Sigmoid colon (tissue), 7 donors: Measurements from ENCODE around the gene NLGN4Y. TPM values are rescaled to one million over a fixed set of nuclear protein-coding genes. Genes with fewer than 3 reads are reported as not detected.

Experiments
- DNase-seq: peaks from one replicate; pipeline ENCODE4 v3.0.0-alpha.2; 2019
- H3K27ac ChIP-seq, 4 donors: fragments of 200-600 bp; sonication (generic); one replicate each; pipeline ENCODE4 v1.5.1; 2016 to 2019; ENCODE audit warnings: mild to moderate bottlenecking in 1 of 4
- H3K27me3 ChIP-seq, 3 donors: fragments of 200-600 bp; sonication (generic); one replicate each; pipeline ENCODE4 v1.5.1; 2019; ENCODE audit warnings: mild to moderate bottlenecking in 1 of 3
- H3K36me3 ChIP-seq, 4 donors: fragments of 200-600 bp; sonication (generic); one replicate each; pipeline ENCODE4 v1.5.1; 2016 to 2019
- H3K4me1 ChIP-seq, 4 donors: fragments of 200-600 bp; sonication (generic); one replicate each; pipeline ENCODE4 v1.5.1; 2017 to 2019
- H3K4me3 ChIP-seq, 4 donors: fragments of 200-600 bp; sonication (generic); one replicate each; pipeline ENCODE4 v1.5.1; 2017 to 2019; ENCODE audit warnings: mild to moderate bottlenecking in 2 of 4, moderate library complexity in 1 of 4
- H3K9me3 ChIP-seq, 4 donors: fragments of 200-600 bp in 3 of 4; sonication (generic) in 3 of 4; one replicate each; pipeline versions ENCODE4 v1.5.1 to v1.6.1; 2013 to 2019
- CTCF ChIP-seq, 4 experiments: fragments of 450-650 bp in 3 of 4; fragments of 200-600 bp in 1 of 4; IDR thresholded peaks; one replicate each; pipeline ENCODE4 v1.5.1; 2016 to 2019; ENCODE audit warnings: antibody characterized with exemption in 4 of 4, mild to moderate bottlenecking in 3 of 4, moderate library complexity in 2 of 4
- EP300 ChIP-seq, 4 donors: sonication (generic); formaldehyde crosslinking; IDR thresholded peaks; one replicate each; pipeline ENCODE4 v1.6.1; 2017; ENCODE audit warnings: antibody characterized with exemption in 4 of 4
- POLR2A ChIP-seq, 2 donors: fragments of 450-650 bp; IDR thresholded peaks; one replicate each; pipeline ENCODE4 v1.6.1; 2016; ENCODE audit warnings: antibody characterized with exemption in 2 of 2, mild to moderate bottlenecking in 2 of 2, moderate library complexity in 2 of 2
- POLR2AphosphoS5 ChIP-seq, 4 donors: sonication (generic); formaldehyde crosslinking; IDR thresholded peaks; one replicate each; pipeline ENCODE4 v1.6.1; 2017; ENCODE audit warnings: antibody characterized with exemption in 4 of 4
- WGBS, 2 donors: extraction: QIAGEN DNeasy Blood & Tissue Kit; methylation state at CpG; one replicate each; pipeline ENCODE4 v1.1.7; 2013; 5-methylcytosine and 5-hydroxymethylcytosine counted together
- intact Hi-C: fragments of 100-400 bp; cut with DNase I; formaldehyde crosslinking; loops from one replicate; pipeline ENCODE4 v1.15.1; 2023
- polyA plus RNA-seq, 3 donors: library from polyadenylated mRNA; stranded (reverse); fragments of 200-250 nt; gene quantifications; one replicate each; pipeline ENCODE4 v1.2.3, GENCODE V29; 2013
- total RNA-seq, 4 donors: library from RNA; depleted of rRNA; stranded (reverse); fragments of >200 nt; gene quantifications; one replicate each; pipeline ENCODE4 v1.1.0, GENCODE V29; 2016
- donor health status: healthy with polysubstance abuse.
- donor health status: Bipolar disorder and iron deficiency.
- donor health status: healthy.

Gene NLGN4Y
- 10 to 100 TPM in 2 of 4 donors, under 1 TPM in 1, not detected in 1; under 0.01 to 46.8 (median 20.3) TPM for total RNA-seq
- 1 to 10 TPM in 1 of 3 donors, not detected in 2; 1.7 TPM for polyA plus RNA-seq

DNA sequence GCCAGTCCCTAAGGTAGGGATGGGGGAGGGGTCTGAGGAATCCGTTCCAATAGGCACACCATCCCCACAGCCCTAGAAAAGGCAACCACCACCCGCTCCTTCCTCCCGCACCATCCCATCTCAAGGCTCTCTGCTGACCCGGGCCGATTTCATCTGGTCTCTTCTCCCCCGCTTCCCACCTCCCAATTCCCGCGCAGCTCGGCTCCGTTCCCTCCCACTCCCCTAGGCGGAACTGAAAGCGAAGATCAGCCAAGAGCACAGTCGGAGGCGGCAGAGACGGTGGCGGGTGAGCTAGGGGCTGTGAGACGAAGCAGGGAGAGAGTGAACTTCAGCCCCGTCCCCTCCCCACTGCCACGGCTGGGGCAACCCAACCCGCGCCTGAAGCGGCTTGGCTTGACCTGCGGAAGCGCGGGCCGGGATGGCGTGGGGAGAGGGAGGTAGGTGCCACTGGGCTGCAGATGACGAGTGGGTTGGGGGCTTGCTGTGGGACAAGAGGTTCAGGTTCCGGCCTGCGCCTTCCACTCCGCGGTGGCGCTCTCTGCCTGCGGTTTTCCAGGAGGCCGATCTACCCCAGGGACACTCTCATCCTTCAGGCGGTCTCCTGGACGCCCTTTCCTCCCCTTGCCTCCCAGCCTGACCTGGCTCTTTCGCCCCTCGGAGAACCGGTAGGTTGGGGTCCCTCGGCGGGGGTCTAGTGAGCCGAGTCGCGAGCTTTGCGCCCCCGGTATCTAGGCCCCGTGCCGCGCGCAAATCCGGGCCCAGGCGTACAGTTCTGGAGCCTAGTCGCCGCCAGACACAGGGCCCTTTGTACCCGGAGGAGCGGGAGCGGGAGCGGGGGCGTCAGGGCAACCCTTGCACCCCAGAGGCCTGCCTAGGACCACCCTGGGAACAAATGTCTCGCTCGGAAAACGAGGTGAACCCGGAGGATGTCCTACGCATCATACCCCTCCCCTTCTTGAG is at the start of gene NLGN4Y:
NLGN4Y (plus strand) TSS at position 258 of the 960 bp plus-strand sequence. CDS start 97,591 bp downstream, outside the sequence.
- Histone ChIP-seq H3K9me3 (no peaks in the 10 kb centered on the region), H3K4me1 (peaks cover 0 to 12% (median 0%) of the 10 kb centered on the region in 4 donors), H3K27me3 (no peaks in the 10 kb centered on the region), H3K27ac (peak within 1 kb of the TSS in 2 of 4 donors; percentile 65 to 76), H3K36me3 (no peaks in the 10 kb centered on the region), H3K4me3 (peak within 1 kb of the TSS in 2 of 4 donors; percentile 52 to 61)
- TF ChIP-seq POLR2AphosphoS5 (IDR thresholded peaks at IDR 0.05) (no peak), CTCF (IDR thresholded peaks at IDR 0.05) (no peak), POLR2A (IDR thresholded peaks at IDR 0.05) (no peak), EP300 (IDR thresholded peaks at IDR 0.05) (no peak)
- no peak for DNase-seq
- intact Hi-C loops: no loop called here
- 3 to 10% methylated on average over 65 of the region's 65 CpGs for WGBS, 2 donors

- DNase-seq: no peak
- intact Hi-C loops: no loop called here
- no peaks in the 10 kb centered on the region for H3K4me1 ChIP-seq
- H3K27me3 ChIP-seq: no peaks in the 10 kb centered on the region
- H3K36me3 ChIP-seq: no peaks in the 10 kb centered on the region
- H3K27ac ChIP-seq: no peak overlapping the region
- H3K4me3 ChIP-seq: no peak overlapping the region
- TF ChIP-seq POLR2A (IDR thresholded peaks at IDR 0.05) (no peak), CTCF (IDR thresholded peaks at IDR 0.05) (no peak)
- no peaks in the 10 kb centered on the region for H3K9me3 ChIP-seq
Measured at GRCh38 chrY:14485935-14486334, 38.4 kb upstream of the NLGN4Y start.

DNA sequence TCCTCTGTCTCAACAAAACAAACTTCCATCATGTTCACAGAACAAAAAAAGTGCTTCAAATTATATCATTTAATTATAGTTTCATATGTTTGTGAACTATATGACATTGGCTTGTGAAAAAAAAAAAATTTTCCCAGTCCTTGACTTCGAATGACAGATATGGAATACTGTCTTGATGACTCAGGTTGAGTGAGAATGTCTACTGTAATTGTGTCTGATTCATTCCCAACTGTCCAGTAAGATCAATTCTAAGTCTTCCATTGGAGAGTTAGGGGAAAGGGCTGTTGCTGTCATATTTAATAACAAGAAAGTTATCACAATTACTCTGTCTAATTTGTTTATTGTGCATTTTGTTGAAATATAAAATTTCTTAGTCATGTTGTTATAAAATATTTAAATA is 34.1 kb upstream of the NLGN4Y start:
- 45 to 66% methylated on average over 1 of the region's 1 CpG for WGBS, 2 donors
- Histone ChIP-seq H3K36me3 (no peaks in the 10 kb centered on the region), H3K4me1 (no peaks in the 10 kb centered on the region), H3K27me3 (no peaks in the 10 kb centered on the region), H3K27ac (no peak overlapping the region), H3K4me3 (no peak overlapping the region), H3K9me3 (no peaks in the 10 kb centered on the region)
- DNase-seq: no peak
- no peak for TF ChIP-seq POLR2A (IDR thresholded peaks at IDR 0.05)
- TF ChIP-seq CTCF (IDR thresholded peaks at IDR 0.05): no peak
- TF ChIP-seq EP300 (IDR thresholded peaks at IDR 0.05): no peak
- no peak for TF ChIP-seq POLR2AphosphoS5 (IDR thresholded peaks at IDR 0.05)
- intact Hi-C loops: no loop called here

DNA sequence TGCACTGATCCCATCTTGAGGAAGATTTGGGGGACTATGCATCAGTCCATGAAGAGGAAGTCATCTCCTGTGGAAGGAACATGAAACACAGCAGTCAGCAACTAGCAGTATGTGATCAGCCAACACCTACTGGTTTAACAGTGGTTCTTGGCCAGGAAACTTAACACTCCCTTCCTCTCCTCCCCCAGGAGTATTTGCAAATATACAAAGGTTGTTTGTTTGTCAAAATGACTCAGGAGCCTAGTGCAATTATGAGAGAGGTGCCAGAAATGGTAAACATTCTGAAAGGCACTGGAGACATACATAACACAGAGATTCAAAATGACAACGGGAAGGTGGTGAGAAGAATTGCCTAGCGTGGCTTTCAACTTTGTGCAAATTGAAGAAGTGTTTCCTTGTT is 26.3 kb upstream of the NLGN4Y start:
- H3K27ac ChIP-seq: no peak overlapping the region
- H3K36me3 ChIP-seq: no peaks in the 10 kb centered on the region
- intact Hi-C loops: no loop called here
- no peaks in the 10 kb centered on the region for H3K27me3 ChIP-seq
- no peak for TF ChIP-seq POLR2A (IDR thresholded peaks at IDR 0.05)
- no peak for TF ChIP-seq CTCF (IDR thresholded peaks at IDR 0.05)
- TF ChIP-seq POLR2AphosphoS5 (IDR thresholded peaks at IDR 0.05): no peak
- no peak for TF ChIP-seq EP300 (IDR thresholded peaks at IDR 0.05)
- WGBS, 2 donors: 68 to 75% methylated on average over 2 of the region's 2 CpGs
- no peaks in the 10 kb centered on the region for H3K4me1 ChIP-seq
- no peaks in the 10 kb centered on the region for H3K9me3 ChIP-seq
- DNase-seq: no peak
- H3K4me3 ChIP-seq: no peak overlapping the region
